Stimulated activated naive B cell treated with anti-CD40 and anti-IgM and Interleukin-4, amounts not matched to agents 10 μg/mL and 1 μg/mL and 100 μg/mL, for 72 hours (primary cell): Measurements from ENCODE around the gene COL5A1.

Source experiments
- ATAC-seq, 2 donors: fragments of 150-1000 bp; cut with Tn5 transposase; replicated peaks; 2 replicates each; pipeline ENCODE4 v1.10.0; 2021; ENCODE audit warnings: moderate library complexity in 1 of 2
- DNase-seq: peaks from one replicate; pipeline ENCODE4 v3.0.0; 2021
- H3K27ac Mint-ChIP-seq: one replicate; pipeline ENCODE4 v1.8.0; 2022; ENCODE audit warnings: mild to moderate bottlenecking, mixed read lengths
- H3K27me3 Mint-ChIP-seq, 2 donors: one replicate each; pipeline ENCODE4 v1.8.0; 2022; ENCODE audit warnings: mixed read lengths in 2 of 2
- H3K36me3 Mint-ChIP-seq, 2 donors: one replicate each; pipeline ENCODE4 v1.8.0; 2022; ENCODE audit warnings: mixed read lengths in 2 of 2, mild to moderate bottlenecking in 1 of 2
- H3K4me1 Mint-ChIP-seq, 2 donors: one replicate each; pipeline ENCODE4 v1.8.0; 2022; ENCODE audit warnings: mixed read lengths in 2 of 2, mild to moderate bottlenecking in 1 of 2
- H3K4me3 Mint-ChIP-seq, 2 donors: one replicate each; pipeline ENCODE4 v1.8.0; 2022; ENCODE audit warnings: mild to moderate bottlenecking in 2 of 2, mixed read lengths in 2 of 2, moderate library complexity in 1 of 2
- H3K9me3 Mint-ChIP-seq, 2 donors: one replicate each; pipeline ENCODE4 v1.8.0; 2022; ENCODE audit warnings: mixed read lengths in 2 of 2, mild to moderate bottlenecking in 1 of 2

COL5A1 gene

DNA sequence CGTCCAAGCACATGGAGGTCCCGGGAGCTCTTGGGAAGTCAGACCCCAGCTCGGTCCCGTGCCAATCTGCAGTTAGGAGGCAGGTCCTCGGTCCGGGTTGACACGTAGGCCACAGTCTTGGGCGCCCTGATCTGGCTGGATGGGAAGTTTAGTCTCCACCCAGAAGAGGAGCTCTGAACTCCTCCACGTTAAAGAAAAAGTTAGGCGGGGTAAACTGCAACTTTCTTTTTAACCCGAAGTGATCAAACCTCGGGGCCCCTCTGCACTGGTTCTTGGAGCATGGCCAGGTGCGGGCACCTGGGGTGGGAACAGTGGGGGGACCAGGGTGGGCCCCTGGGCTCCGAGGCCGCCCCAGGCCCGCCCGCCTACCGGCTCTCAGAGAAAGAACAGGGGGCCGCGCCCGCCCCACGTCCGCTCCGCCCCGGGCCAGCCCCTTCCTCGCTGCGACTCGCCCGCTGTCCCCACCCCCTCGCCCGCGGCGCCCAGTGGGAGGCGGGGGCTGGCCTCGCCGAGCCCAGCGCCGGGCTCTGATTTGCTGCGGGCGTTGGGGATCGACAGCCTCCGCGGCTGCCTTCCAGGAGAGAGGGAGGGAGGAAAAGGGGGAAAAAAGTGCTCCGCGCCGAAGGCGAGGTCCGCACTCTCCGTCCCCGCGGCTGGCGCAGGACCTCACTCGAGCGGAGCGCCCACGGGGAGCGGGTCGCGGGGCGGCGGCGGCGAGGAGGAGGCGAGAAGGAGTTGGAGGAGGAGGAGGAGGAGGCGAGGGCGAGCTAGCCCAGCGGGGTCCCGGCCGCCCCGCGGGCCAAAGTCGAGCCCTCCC, at the start of gene COL5A1:
Gene COL5A1 (plus strand): TSS at position 631 of the 817 bp plus-strand sequence. CDS start 385 bp downstream, outside the sequence.
- Mint-ChIP-seq H3K4me1 (no peaks in the 10 kb centered on the region), H3K4me3 (peak within 1 kb of the TSS; percentile 69 to 73), H3K27ac (no peak within 1 kb of the TSS), H3K27me3 (peaks cover 33 to 48% of the 10 kb centered on the region in 2 donors), H3K36me3 (no peaks in the 10 kb centered on the region), H3K9me3 (no peaks in the 10 kb centered on the region)
- ATAC-seq (peak; percentile 74 to 77), DNase-seq (no peak)

DNA sequence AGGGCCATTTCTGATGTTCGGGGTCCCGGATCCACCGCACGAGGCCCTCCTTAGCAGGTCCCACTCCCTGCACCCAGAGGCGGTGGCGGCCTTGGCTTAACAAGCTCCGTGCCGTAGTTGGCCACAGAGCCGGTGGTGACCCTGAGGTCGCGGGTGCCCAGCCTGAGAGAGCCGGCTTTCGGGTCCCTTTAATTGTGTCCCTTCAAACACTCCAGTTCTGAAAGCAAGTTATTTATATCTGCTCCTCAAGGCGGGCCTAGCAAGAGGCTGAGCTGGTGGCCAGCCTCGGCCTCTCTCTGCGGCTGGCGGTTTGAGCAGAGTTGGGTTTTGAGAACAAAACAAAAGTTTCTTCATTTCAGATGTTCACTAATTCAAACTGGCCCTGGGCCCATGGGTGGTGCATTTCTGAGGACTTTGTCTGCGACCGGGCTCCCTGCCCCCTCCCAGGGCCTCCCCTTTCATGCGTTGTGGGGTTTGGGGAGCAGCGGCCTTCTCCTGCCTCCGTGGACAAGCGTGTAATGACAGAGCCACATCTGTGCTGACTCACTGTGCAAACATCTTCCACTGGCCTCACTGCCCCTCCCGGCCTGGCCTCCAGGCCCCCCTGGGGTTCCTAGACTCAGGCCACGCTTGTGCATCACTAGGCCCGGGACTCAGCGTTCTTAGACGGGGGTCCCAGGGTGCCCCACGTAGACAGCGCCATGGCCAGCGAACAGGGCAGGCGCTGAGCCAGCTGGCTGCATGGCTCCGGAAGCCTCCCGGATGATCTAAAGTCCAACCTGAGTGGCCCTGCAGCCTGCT, 49.4 kb upstream of the COL5A1 start:
- DNase-seq (no peak), ATAC-seq (no peak)
- Mint-ChIP-seq H3K27me3 (peaks cover 4 to 12% of the 10 kb centered on the region in 2 donors), H3K9me3 (no peaks in the 10 kb centered on the region), H3K27ac (no peak overlapping the region), H3K4me1 (no peaks in the 10 kb centered on the region), H3K4me3 (no peak overlapping the region), H3K36me3 (no peaks in the 10 kb centered on the region)

DNA sequence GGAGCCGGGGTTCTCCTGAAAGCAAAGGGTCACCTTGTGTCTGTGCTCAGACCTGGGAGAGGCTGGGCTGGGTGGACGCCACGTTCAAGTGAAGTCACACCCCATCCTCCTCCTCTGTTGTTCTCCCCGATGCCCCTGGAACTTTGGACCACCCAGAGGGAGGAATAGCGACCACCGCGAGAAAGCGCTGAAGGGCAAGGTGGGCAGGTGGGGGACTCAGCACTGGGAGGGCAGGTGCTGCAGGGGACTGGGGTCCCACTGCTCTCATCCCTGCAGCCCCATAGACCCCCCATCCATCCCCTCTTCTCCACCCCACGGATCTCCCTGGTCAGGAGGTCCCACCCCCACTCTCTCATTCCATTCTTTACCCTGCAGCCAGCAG, 48.8 kb upstream of the COL5A1 start:
- H3K27me3 Mint-ChIP-seq, result peaks cover 4 to 12% of the 10 kb centered on the region in 2 donors
- ATAC-seq, result no peak
- H3K4me1 Mint-ChIP-seq, result no peaks in the 10 kb centered on the region
- H3K9me3 Mint-ChIP-seq, result no peaks in the 10 kb centered on the region
- H3K4me3 Mint-ChIP-seq, result no peak overlapping the region
- DNase-seq, result no peak
- H3K27ac Mint-ChIP-seq, result no peak overlapping the region
- no peaks in the 10 kb centered on the region for H3K36me3 Mint-ChIP-seq

DNA sequence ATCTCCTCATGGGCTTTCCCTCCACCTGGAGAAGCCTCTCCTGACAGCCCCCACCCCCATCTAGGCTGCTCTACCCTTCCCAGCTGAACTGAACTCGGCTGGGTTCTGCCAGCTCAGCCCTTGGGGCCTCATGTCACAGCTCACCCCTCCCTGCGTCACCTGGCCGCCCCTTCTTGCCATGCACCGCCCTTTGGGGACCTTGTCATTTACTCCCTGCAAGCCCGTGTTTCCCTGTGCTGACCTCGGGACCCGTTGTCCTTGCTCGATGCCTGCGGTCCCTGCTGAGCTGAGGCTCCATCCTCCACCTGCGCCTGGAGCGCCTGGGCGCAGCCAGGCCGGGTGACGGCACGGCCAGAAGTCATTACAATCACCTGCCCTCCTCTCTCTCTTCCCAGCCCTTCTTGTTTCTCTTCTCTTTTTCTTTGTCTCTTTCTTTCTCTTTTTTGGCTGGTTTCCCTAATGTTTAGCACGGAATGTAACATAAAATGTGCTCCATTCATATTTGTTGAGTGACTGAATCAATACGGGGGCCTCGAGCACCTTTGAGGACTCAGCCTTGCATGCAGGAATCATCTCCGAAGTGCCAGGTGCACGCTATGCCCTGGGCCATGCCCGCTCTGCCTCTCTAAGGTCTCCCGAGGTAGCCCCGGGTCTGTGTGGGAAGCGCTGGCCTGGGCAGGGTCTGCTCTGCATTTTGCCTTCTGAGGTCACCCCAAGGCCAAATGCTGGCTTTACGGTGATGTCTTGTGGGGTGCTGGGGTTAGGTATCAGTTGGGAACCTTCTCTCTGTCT, 48.1 kb upstream of the COL5A1 start:
- Mint-ChIP-seq H3K27me3 (peaks cover 4 to 12% of the 10 kb centered on the region in 2 donors), H3K27ac (no peak overlapping the region), H3K36me3 (no peaks in the 10 kb centered on the region), H3K9me3 (no peaks in the 10 kb centered on the region), H3K4me1 (no peaks in the 10 kb centered on the region), H3K4me3 (no peak overlapping the region)
- DNase-seq (no peak), ATAC-seq (no peak)

DNA sequence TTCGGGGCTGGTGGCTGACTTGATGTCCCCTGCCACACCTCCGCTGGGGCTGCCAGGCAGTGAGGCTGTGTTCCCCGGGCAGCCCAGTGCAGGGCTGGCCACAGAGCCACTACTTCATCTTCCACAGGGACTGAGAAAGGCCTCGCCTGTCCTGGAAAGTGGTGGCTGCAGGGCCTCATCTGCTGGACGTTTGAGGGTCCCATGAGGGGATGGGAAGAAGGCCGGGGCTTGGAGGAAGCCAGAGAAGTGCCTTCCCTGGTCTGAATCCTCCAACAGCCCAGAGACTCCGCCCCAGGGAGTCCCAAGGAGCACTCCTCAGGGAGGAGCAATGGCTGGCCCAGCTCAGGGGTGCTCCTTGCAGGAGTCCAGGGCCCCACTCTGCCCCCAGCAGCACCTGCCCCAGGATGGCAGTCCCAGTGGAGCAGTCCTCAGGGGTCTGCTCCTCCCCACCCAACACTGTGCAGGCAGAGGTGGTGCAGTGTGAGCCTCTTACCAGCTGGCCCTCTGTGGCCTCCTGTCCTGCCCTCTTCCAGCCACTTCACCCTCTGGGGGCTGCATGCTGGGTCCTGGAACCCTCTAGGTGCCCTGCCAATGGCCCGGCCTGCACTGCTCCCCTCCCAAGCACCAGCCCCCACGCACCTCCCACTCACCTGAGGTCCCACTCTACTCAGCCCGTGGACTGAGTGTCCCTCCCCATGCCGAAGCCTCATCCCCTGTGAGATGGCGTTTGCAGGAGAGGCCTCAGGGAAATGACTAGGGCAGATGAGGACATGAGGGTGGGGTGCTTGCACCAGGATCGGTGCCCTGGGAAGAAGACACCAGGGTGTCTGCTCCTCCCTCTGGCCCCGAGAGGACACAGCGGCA, 47.3 kb upstream of the COL5A1 start:
- Mint-ChIP-seq H3K9me3 (no peaks in the 10 kb centered on the region), H3K27me3 (peaks cover 4 to 12% of the 10 kb centered on the region in 2 donors), H3K4me1 (no peaks in the 10 kb centered on the region), H3K4me3 (no peak overlapping the region), H3K36me3 (no peaks in the 10 kb centered on the region), H3K27ac (no peak overlapping the region)
- no peak for DNase-seq
- ATAC-seq, result no peak

DNA sequence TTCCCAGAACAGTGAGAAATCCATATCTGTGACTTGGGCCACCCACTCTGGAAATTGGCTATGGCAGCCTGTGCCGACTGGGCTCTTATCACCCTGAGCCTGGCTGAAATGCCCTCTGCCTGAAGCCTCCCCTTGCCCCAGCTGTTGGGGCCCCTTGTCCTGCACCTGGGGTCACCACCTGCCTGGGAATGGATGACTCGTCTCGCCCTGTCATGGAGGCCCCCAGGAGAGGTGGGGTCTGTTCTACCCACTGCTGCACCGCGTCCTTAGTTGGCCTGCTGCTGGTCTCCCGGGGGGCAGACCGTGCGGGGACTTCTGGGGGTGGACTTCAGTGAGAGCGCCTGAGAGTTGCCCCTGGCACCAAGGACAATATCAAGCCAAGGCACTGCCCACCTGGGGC, 46.6 kb upstream of the COL5A1 start:
- Mint-ChIP-seq H3K36me3 (no peaks in the 10 kb centered on the region), H3K9me3 (no peaks in the 10 kb centered on the region), H3K27ac (no peak overlapping the region), H3K4me3 (no peak overlapping the region), H3K27me3 (peaks cover 4 to 6% of the 10 kb centered on the region in 2 donors), H3K4me1 (no peaks in the 10 kb centered on the region)
- no peak for ATAC-seq
- no peak for DNase-seq

DNA sequence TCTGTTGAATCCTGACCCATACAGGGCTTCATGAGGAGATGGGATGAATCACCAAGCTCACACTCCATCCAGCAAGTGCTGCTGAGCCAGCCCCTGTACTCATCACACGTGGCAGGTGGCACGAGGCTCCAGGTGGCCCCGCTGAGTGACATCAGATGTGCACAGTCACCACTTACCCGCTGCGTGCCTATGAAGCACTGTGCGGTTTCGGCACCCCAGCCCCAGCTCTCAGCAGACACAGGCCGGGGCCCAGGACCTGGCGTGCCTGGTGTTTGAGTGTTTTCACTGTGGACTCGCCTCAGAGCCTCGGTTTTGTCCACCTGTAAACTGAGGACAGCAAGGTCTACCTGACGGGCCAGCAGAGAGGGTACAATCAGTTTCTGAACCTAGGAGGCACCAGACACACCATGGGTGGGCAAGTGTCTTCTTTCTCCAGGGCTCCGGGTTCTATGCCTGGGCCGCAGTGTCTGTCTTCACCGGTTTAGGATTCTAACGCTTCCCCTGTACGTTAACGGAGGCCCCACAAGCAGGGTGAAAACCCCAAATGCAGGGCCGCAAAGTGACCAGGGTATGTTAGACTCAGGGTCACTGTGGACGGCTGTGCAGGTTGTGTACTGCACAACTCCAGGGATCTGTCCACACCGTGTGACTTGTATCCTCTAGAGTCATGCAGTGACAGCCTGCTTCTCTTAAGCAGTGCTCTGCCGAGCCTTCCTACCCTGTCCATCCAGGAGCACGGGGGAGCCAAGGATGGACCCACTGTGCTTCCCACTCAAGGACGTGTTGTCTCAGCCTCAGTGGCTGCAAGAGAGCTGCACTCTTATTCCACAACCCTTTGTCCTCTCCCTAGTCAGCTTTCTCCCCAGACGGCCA, 44.3 kb upstream of the COL5A1 start:
- H3K27me3 Mint-ChIP-seq, result no peaks in the 10 kb centered on the region
- DNase-seq (no peak), ATAC-seq (no peak)
- no peaks in the 10 kb centered on the region for H3K36me3 Mint-ChIP-seq
- no peaks in the 10 kb centered on the region for H3K4me1 Mint-ChIP-seq
- H3K9me3 Mint-ChIP-seq, result no peaks in the 10 kb centered on the region
- no peak overlapping the region for H3K4me3 Mint-ChIP-seq
- H3K27ac Mint-ChIP-seq, result no peak overlapping the region

DNA sequence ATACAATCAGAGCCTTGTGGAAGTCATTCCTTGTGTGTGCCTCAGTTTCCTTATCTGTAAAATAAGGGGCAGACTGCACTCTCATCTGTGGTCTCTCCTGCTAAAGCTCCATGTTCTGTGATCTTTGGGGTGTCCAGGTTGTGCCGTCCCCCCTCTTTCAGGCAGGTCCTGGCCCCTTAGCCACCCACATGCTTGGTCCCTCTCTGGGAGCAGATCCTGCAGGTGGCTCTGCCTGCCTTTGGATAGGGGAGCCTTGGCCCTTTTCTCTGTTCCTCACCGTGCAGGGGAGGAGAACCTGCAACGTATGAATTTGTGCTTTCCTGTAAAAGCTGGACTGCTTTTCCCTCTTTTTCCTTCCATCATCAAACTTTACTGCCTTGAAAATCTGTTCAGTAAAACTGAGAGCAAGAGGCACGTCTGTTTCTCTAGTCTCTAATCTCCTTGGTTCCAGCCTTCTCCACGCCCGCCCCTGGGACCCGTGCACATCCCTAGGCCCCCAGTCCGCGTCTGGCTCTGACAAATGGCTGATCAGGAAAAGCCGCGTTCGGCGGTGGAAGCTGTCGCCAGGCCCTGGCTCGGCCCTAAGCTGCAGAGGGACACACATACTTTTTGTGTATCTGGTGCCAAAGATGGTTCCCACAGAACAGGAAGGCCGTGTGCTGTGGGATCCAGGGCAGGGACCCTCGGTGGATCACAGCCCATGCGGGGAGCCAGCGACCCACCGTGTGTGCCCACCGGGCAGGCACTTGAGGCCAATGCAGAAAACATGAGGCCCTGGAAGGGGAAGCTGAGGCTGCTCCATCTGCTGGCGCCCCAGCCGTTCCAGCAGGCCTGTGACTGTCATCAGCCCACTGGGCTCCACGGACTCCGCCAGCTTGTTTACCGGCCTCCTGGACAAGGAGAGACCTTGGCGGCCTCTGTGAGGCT, 43.4 kb upstream of the COL5A1 start:
- no peaks in the 10 kb centered on the region for H3K27me3 Mint-ChIP-seq
- ATAC-seq (no peak), DNase-seq (no peak)
- no peak overlapping the region for H3K27ac Mint-ChIP-seq
- H3K9me3 Mint-ChIP-seq, result no peaks in the 10 kb centered on the region
- no peaks in the 10 kb centered on the region for H3K36me3 Mint-ChIP-seq
- H3K4me1 Mint-ChIP-seq, result no peaks in the 10 kb centered on the region
- H3K4me3 Mint-ChIP-seq, result no peak overlapping the region

DNA sequence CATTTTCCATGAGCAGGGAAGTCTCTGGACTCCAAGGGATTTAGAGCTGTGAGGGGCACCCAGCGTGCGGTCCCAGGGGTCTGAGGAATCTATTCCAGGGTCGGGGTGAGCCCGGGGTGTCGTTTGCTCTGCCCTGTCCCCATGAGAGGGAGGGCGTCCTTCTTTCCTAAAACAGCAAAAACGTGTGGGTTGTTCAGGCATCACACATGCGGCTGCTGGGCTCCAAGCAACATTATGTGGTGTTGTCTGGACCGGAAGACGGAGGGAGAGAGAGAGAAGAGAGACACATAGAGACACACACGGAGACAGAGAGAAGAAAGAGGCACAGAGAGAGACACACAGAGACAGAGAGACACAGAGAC, 42.7 kb upstream of the COL5A1 start:
- Mint-ChIP-seq H3K27me3 (no peaks in the 10 kb centered on the region), H3K27ac (no peak overlapping the region), H3K4me1 (no peaks in the 10 kb centered on the region), H3K36me3 (no peaks in the 10 kb centered on the region), H3K9me3 (no peaks in the 10 kb centered on the region), H3K4me3 (no peak overlapping the region)
- no peak for DNase-seq
- ATAC-seq, result no peak

DNA sequence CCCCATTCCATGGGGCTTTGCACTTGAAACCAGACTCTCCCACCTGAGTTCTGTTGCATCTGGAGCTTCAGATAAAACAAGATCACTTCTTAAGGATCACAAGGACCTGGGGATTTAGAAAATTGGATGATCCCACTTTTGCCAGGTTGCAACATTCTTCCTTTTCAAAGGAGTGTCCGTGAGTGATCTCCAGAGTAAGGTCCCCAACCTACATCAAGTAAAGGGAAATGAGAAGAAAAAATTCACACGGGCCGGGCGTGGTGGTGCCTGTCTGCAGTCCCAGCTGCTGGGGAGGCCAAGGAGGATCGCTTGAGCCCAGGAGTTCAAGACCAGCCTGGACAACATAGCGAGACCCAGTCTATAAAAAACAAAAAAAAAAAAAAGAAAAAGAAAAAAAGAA, 41.2 kb upstream of the COL5A1 start:
- DNase-seq (no peak), ATAC-seq (no peak)
- no peaks in the 10 kb centered on the region for H3K36me3 Mint-ChIP-seq
- no peak overlapping the region for H3K27ac Mint-ChIP-seq
- no peak overlapping the region for H3K4me3 Mint-ChIP-seq
- no peaks in the 10 kb centered on the region for H3K9me3 Mint-ChIP-seq
- no peaks in the 10 kb centered on the region for H3K27me3 Mint-ChIP-seq
- H3K4me1 Mint-ChIP-seq, result no peaks in the 10 kb centered on the region

DNA sequence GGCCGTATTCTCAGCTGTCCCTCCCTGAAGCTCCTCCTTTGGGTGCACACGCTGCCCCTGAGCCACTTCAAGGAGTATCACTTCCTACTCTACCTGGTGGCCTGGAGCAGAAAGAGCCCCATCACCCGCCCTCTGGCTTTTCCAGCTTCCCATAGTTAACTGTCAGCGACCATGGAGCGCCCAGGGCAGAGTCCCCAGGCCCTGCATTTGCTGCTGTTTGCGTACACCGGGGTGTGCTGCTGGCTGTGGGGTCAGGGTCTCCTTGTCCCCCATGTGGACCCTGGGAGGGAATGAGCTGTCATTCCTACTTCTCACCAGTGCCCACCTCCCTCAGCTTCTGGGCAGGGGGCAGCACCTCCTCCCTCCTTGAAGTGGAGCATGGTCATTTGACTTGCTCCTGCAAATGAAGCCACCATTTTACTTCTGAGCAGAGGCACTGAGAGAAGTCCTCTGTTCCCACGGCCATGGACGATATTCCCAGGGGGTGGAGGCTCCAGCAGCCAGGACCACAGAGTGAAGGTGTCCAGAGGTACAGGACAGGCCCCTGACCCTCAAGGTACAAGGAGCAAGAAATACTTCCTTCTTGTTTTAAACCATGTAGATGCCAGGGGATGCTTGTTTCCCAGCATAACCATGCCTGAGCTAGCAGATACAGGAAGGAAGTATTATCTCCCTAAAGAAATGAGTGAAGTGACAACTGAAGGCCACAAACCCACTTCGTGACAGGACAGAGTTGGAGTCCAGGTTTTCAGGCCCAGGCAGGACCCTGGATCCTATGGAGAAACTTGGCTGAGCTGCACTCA, 40.6 kb upstream of the COL5A1 start:
- DNase-seq, result no peak
- no peaks in the 10 kb centered on the region for H3K36me3 Mint-ChIP-seq
- no peak overlapping the region for H3K27ac Mint-ChIP-seq
- no peaks in the 10 kb centered on the region for H3K27me3 Mint-ChIP-seq
- H3K9me3 Mint-ChIP-seq, result no peaks in the 10 kb centered on the region
- ATAC-seq, result no peak
- H3K4me1 Mint-ChIP-seq, result no peaks in the 10 kb centered on the region
- H3K4me3 Mint-ChIP-seq, result no peak overlapping the region

DNA sequence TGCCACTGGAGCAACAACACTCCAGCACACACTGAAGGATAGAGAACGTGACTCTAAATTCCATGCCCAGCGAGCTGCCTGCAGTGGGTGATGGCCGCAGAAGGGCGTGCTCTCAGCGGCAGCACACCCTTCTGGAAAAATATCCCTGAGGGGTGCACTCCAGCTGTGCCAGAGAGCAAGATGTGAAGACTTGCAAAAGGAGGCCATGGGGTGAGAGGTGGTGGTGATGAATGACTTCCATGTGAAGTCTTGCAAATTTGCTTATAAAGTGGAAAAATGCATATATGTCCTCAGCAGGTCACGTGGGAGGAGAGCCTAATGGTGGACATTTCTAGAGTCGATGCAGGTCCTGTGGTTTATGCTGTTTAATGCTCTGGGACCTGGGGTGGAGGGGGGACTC, 39.8 kb upstream of the COL5A1 start:
- no peaks in the 10 kb centered on the region for H3K4me1 Mint-ChIP-seq
- ATAC-seq (no peak), DNase-seq (no peak)
- no peak overlapping the region for H3K27ac Mint-ChIP-seq
- H3K9me3 Mint-ChIP-seq, result no peaks in the 10 kb centered on the region
- H3K4me3 Mint-ChIP-seq, result no peak overlapping the region
- H3K27me3 Mint-ChIP-seq, result no peaks in the 10 kb centered on the region
- H3K36me3 Mint-ChIP-seq, result no peaks in the 10 kb centered on the region
